CD14-positive monocyte (primary cell): Measurements from ENCODE around the gene RILPL1. TPM values are rescaled to one million over a fixed set of nuclear protein-coding genes. Genes with fewer than 3 reads are reported as not detected.
A peak's percentile ranks its signal among the peaks of the same experiment; 100 is the strongest.

Source experiments
- DNase-seq, 3 donors: peaks; one replicate each; pipeline ENCODE4 v3.0.0-alpha.2; 2011 to 2022
- H2AFZ ChIP-seq: 2 replicates; pipeline ENCODE4 v1.6.0; 2012; ENCODE audit warnings: mild to moderate bottlenecking, low read depth, low read length, inconsistent platforms; ENCODE audit not compliant: insufficient read depth, poor library complexity, severe bottlenecking
- H3K27ac ChIP-seq, 2 donors: 1 replicate in 1 of 2; 2 replicates in 1 of 2; pipeline ENCODE4 v1.5.1; 2012 to 2013; ENCODE audit warnings: low read length in 2 of 2, control low read depth in 1 of 2, inconsistent platforms in 1 of 2, low read depth in 1 of 2, mild to moderate bottlenecking in 1 of 2
- H3K27me3 ChIP-seq, 2 donors: one replicate each; pipeline versions ENCODE4 v1.6.0 to v1.6.1; 2011 to 2013; ENCODE audit warnings: low read length in 2 of 2; ENCODE audit not compliant: control insufficient read depth in 2 of 2, insufficient read depth in 2 of 2
- H3K36me3 ChIP-seq, 2 donors: replicated peaks in 1 of 2; 1 replicate in 1 of 2; 2 replicates in 1 of 2; pipeline versions ENCODE4 v1.5.1 to v1.6.1; 2012 to 2013; ENCODE audit warnings: low read length in 2 of 2, control low read depth in 1 of 2, inconsistent platforms in 1 of 2, mild to moderate bottlenecking in 1 of 2; ENCODE audit not compliant: insufficient read depth in 2 of 2, control insufficient read depth in 1 of 2
- H3K4me1 ChIP-seq, 2 donors: 1 replicate in 1 of 2; 2 replicates in 1 of 2; pipeline versions ENCODE4 v1.5.1 to v1.6.1; 2012 to 2013; ENCODE audit warnings: low read length in 2 of 2, control low read depth in 1 of 2, inconsistent platforms in 1 of 2, mild to moderate bottlenecking in 1 of 2, moderate library complexity in 1 of 2; ENCODE audit not compliant: insufficient read depth in 2 of 2, control insufficient read depth in 1 of 2
- H3K4me2 ChIP-seq: replicated peaks from 2 replicates; pipeline ENCODE3; 2012; ENCODE audit warnings: low read length, moderate library complexity, mild to moderate bottlenecking; ENCODE audit not compliant: poor library complexity, severe bottlenecking; ENCODE audit errors: extremely low read depth
- H3K4me3 ChIP-seq, 3 experiments: fragments of 200-600 bp in 1 of 3; sonication (generic) in 1 of 3; replicated peaks in 1 of 3; 1 replicate in 2 of 3; 2 replicates in 1 of 3; pipeline ENCODE4 v1.5.1; 2011 to 2013; ENCODE audit warnings: low read length in 3 of 3, mild to moderate bottlenecking in 3 of 3, control low read depth in 2 of 3, low read depth in 2 of 3, inconsistent platforms in 1 of 3, moderate library complexity in 1 of 3
- H3K79me2 ChIP-seq: 2 replicates; pipeline ENCODE4 v1.6.0; 2012; ENCODE audit warnings: mild to moderate bottlenecking, control low read depth, inconsistent platforms, low read length, moderate library complexity; ENCODE audit not compliant: insufficient read depth
- H3K9ac ChIP-seq: 2 replicates; pipeline ENCODE4 v1.6.0; 2017; ENCODE audit warnings: low read length, mild to moderate bottlenecking; ENCODE audit not compliant: insufficient read depth, poor library complexity, severe bottlenecking
- H3K9me3 ChIP-seq, 2 donors: replicated peaks in 1 of 2; 1 replicate in 1 of 2; 2 replicates in 1 of 2; pipeline versions ENCODE4 v1.5.1 to v1.6.1; 2012 to 2013; ENCODE audit warnings: low read length in 2 of 2, control low read depth in 1 of 2; ENCODE audit not compliant: control insufficient read depth in 1 of 2, insufficient read depth in 1 of 2
- H4K20me1 ChIP-seq: 2 replicates; pipeline ENCODE4 v1.6.0; 2012; ENCODE audit warnings: mild to moderate bottlenecking, low read length, control low read depth, moderate library complexity; ENCODE audit not compliant: insufficient read depth
- H3K27ac Mint-ChIP-seq, 7 donors: one replicate each; pipeline ENCODE4 v1.8.0; 2020; ENCODE audit warnings: mild to moderate bottlenecking in 7 of 7, mixed read lengths in 7 of 7, moderate library complexity in 6 of 7, inconsistent platforms in 2 of 7
- H3K27me3 Mint-ChIP-seq, 3 donors: one replicate each; pipeline ENCODE4 v1.8.0; 2021 to 2022; ENCODE audit warnings: low read depth in 3 of 3, mild to moderate bottlenecking in 3 of 3, mixed read lengths in 3 of 3, moderate library complexity in 3 of 3, inconsistent platforms in 1 of 3
- H3K36me3 Mint-ChIP-seq, 2 donors: one replicate each; pipeline ENCODE4 v1.8.0; 2020; ENCODE audit warnings: mixed read lengths in 2 of 2, inconsistent platforms in 1 of 2, mild to moderate bottlenecking in 1 of 2
- H3K4me1 Mint-ChIP-seq: one replicate; pipeline ENCODE4 v1.8.0; 2020; ENCODE audit warnings: mild to moderate bottlenecking, mixed read lengths
- H3K4me3 Mint-ChIP-seq, 2 donors: one replicate each; pipeline ENCODE4 v1.8.0; 2020; ENCODE audit warnings: mild to moderate bottlenecking in 2 of 2, mixed read lengths in 2 of 2, moderate library complexity in 1 of 2
- H3K9me3 Mint-ChIP-seq, 7 donors: one replicate each; pipeline ENCODE4 v1.8.0; 2020 to 2022; ENCODE audit warnings: mixed read lengths in 7 of 7, mild to moderate bottlenecking in 6 of 7, moderate library complexity in 6 of 7, inconsistent platforms in 2 of 7
- WGBS: methylation state at CpG from one replicate; pipeline ENCODE4 v1.1.5; 2013; ENCODE audit warnings: missing lambda C conversion rate; ENCODE audit not compliant: insufficient coverage; 5-methylcytosine and 5-hydroxymethylcytosine counted together
- intact Hi-C, 2 donors: fragments of 100-400 bp; cut with micrococcal nuclease; formaldehyde crosslinking; loops; one replicate each; pipeline versions ENCODE4 v1.15.0 to v1.15.1; 2023
- polyA plus RNA-seq, 3 donors: library from polyadenylated mRNA; depleted of rRNA in 1 of 3; unstranded in 2 of 3; stranded (reverse) in 1 of 3; fragments of 300-500 nt in 2 of 3; fragments of >200 nt in 1 of 3; fragmentation: Illumina TruSeq in 2 of 3; gene quantifications; 1 replicate in 2 of 3; 2 replicates in 1 of 3; pipeline ENCODE4 v1.2.3, GENCODE V29; 2012 to 2021
- TF ChIP-seq, protein P1 (sequence below): fragments of 200-600 bp; IDR thresholded peaks from one replicate; pipeline ENCODE4 v1.8.0; 2022; ENCODE audit warnings: antibody characterized with exemption, mild to moderate bottlenecking

The RILPL1 gene
- polyA plus RNA-seq, 3 donors, result 1.2 TPM; not detected in 2

DNA sequence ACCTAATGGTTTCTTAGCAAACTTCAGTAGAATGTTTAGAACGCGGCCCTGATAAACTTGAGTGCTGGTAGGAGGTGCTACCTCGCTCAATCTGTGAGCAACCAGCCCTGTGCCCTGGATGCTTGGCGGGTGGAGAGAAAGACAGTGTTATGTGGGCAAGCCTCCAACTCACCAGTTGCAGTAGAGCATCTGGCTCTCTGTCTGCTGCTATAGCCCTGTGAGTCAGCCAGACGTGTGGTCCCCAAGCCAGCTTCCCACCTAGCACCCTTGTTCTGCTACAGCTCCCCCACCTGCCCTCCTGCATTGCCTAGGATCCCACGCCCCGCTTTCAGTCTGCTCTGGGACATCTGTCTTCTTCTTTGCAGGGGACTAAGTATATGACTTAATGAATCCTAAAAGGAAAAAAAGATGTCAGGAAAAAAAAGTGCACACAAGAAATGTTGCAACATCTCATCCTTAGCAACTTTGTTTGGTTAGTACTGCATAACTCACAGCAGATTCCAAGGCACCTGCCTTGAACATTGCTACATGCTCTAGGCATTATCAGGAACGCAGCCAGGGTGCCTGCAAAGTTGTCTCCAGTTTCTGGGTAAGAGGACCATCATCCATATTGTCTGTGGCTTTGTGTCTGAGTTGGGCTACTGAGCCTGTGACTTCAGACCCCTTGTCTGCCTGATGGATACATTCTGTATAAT is 62.0 kb downstream of the RILPL1 start:
- H3K9me3 ChIP-seq, result no peaks in the 10 kb centered on the region
- H3K4me2 ChIP-seq, result no peak overlapping the region
- no peak for DNase-seq
- H3K9me3 Mint-ChIP-seq, result peaks cover 0 to 2% (median 0%) of the 10 kb centered on the region in 7 donors
- H2AFZ ChIP-seq, result no peak overlapping the region
- H3K4me3 ChIP-seq, result no peak overlapping the region
- TF ChIP-seq, protein P1, sequence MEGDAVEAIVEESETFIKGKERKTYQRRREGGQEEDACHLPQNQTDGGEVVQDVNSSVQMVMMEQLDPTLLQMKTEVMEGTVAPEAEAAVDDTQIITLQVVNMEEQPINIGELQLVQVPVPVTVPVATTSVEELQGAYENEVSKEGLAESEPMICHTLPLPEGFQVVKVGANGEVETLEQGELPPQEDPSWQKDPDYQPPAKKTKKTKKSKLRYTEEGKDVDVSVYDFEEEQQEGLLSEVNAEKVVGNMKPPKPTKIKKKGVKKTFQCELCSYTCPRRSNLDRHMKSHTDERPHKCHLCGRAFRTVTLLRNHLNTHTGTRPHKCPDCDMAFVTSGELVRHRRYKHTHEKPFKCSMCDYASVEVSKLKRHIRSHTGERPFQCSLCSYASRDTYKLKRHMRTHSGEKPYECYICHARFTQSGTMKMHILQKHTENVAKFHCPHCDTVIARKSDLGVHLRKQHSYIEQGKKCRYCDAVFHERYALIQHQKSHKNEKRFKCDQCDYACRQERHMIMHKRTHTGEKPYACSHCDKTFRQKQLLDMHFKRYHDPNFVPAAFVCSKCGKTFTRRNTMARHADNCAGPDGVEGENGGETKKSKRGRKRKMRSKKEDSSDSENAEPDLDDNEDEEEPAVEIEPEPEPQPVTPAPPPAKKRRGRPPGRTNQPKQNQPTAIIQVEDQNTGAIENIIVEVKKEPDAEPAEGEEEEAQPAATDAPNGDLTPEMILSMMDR, result no peak
- H3K4me1 Mint-ChIP-seq, result no peaks in the 10 kb centered on the region
- H3K36me3 ChIP-seq, result peaks cover 10 to 47% of the 10 kb centered on the region in 2 donors
- H3K4me1 ChIP-seq, result no peaks in the 10 kb centered on the region
- H3K4me3 Mint-ChIP-seq, result no peak overlapping the region
- peaks cover 43 to 59% of the 10 kb centered on the region in 2 donors for H3K36me3 Mint-ChIP-seq
- H3K27me3 Mint-ChIP-seq, result no peaks in the 10 kb centered on the region
- peak overlapping the region in 1 of 7 donors; percentile 56 for H3K27ac Mint-ChIP-seq
- 80% methylated on average over 2 of the region's 8 CpGs for WGBS
- H3K27ac ChIP-seq, result no peak overlapping the region
- H3K27me3 ChIP-seq, result no peaks in the 10 kb centered on the region
- H3K9ac ChIP-seq, result no peak overlapping the region
- H4K20me1 ChIP-seq, result peaks cover 34% of the 10 kb centered on the region
- peaks cover 7% of the 10 kb centered on the region for H3K79me2 ChIP-seq
- intact Hi-C loops, result no loop called here

DNA sequence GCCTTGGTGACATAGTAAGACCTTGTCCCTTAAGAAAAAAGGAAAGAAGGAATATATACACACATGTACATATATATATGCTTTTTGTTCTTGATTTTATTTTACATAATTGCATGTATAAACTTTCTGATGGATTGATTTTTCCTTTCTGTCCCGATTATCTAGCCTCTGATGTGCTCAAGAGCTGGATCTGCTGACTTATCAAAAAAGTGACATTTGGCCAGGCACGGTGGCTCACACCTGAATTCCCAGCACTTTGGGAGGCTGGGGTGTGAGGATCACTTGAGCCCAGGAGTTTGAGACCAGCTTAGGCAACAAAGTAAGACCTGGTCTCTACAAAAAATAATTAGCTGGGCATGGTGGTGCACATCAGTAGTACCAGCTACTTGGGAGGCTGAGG is 63.5 kb downstream of the RILPL1 start:
- no peak overlapping the region for H3K27ac ChIP-seq
- intact Hi-C loops, result loop anchor here (5.0 to 10.0 kb wide), 2 partner anchors 38 to 55 kb away; no protein-coding TSS in a partner anchor
- H3K27me3 ChIP-seq, result no peaks in the 10 kb centered on the region
- no CpG with 5 or more reads among the region's 2 CpGs for WGBS
- peaks cover 49% of the 10 kb centered on the region for H4K20me1 ChIP-seq
- Mint-ChIP-seq H3K27ac (no peak overlapping the region), H3K9me3 (peaks cover 0 to 4% (median 0%) of the 10 kb centered on the region in 7 donors), H3K27me3 (no peaks in the 10 kb centered on the region), H3K4me1 (no peaks in the 10 kb centered on the region), H3K36me3 (peaks cover 51 to 70% of the 10 kb centered on the region in 2 donors), H3K4me3 (no peak overlapping the region)
- DNase-seq, result no peak
- no peak overlapping the region for H3K4me3 ChIP-seq
- TF ChIP-seq, protein P1, result no peak
- H3K4me2 ChIP-seq, result no peak overlapping the region
- H3K79me2 ChIP-seq, result peaks cover 22% of the 10 kb centered on the region
- H3K9me3 ChIP-seq, result no peaks in the 10 kb centered on the region
- peaks cover 24 to 60% of the 10 kb centered on the region in 2 donors for H3K36me3 ChIP-seq
- H3K9ac ChIP-seq, result no peak overlapping the region
- H2AFZ ChIP-seq, result no peak overlapping the region
- no peaks in the 10 kb centered on the region for H3K4me1 ChIP-seq
